Measurements from ENCODE around the gene CALML3. TPM values are rescaled to one million over a fixed set of nuclear protein-coding genes. Genes with fewer than 3 reads are reported as not detected.

CALML3 gene
- total and polyA plus RNA-seq, 12 donors: 0.04 TPM; not detected in 11

DNA sequence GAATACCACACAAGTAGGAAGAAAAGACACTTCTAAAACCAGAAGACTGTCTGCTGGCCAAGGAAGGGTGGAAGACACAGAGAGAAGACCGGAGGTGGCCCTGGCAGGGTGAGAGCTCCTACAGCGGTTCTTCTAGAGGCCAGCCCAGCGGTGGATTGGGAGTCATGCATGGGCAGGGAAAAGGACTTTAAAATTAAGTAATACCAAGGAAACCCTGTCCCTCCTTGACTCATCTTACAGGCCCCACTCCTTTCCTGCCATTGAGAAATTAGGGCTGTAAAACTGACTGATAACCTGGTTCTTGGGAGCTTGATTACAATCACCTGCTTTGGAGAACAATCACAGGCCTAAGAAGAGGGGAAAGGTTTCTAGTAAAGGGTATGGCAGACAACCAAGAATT is 16.1 kb downstream of the CALML3 start:
- ATAC-seq: no peak

DNA sequence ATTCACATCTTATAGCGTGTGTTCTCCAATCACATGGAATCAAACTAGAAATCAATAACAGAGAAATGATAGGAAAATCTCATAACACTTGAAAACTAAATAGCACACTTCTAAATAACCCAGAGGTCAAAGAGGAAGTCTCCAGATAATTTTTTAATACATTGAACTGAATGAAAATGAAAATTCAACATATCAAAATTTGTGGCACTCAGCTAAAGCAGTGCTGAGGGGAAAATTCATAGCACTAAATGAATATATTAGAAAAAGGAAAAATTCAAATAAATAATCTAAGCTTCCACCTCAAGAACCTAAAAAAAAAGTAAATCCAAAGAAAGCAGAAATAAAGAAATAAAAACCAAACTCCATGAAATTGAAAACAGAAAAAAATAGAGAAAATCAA is 17.3 kb downstream of the CALML3 start:
- 95 to 100% methylated on average over 1 of the region's 1 CpG for WGBS, 2 donors
- intact Hi-C loops (cut with DNase I): loop anchor here in 1 of 10 donors (5.0 kb wide), 1 partner anchor 55 kb away; no protein-coding TSS in a partner anchor
- H3K27me3 ChIP-seq: no peaks in the 10 kb centered on the region
- peaks cover 0 to 28% (median 18%) of the 10 kb centered on the region in 9 donors for H3K4me1 ChIP-seq
- ATAC-seq (no peak), DNase-seq (no peak)
- H3K36me3 ChIP-seq: no peaks in the 10 kb centered on the region
- H3K4me3 ChIP-seq: no peak overlapping the region
- TF ChIP-seq, protein P1, sequence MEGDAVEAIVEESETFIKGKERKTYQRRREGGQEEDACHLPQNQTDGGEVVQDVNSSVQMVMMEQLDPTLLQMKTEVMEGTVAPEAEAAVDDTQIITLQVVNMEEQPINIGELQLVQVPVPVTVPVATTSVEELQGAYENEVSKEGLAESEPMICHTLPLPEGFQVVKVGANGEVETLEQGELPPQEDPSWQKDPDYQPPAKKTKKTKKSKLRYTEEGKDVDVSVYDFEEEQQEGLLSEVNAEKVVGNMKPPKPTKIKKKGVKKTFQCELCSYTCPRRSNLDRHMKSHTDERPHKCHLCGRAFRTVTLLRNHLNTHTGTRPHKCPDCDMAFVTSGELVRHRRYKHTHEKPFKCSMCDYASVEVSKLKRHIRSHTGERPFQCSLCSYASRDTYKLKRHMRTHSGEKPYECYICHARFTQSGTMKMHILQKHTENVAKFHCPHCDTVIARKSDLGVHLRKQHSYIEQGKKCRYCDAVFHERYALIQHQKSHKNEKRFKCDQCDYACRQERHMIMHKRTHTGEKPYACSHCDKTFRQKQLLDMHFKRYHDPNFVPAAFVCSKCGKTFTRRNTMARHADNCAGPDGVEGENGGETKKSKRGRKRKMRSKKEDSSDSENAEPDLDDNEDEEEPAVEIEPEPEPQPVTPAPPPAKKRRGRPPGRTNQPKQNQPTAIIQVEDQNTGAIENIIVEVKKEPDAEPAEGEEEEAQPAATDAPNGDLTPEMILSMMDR (IDR thresholded peaks at IDR 0.05): no peak
- H3K9me3 ChIP-seq: peaks cover 0 to 35% (median 13%) of the 10 kb centered on the region in 11 donors
- H3K27ac ChIP-seq: no peak overlapping the region

More for the DNA sequence above, 16.1 kb downstream of the CALML3 start:
- TF ChIP-seq, protein P1 (IDR thresholded peaks at IDR 0.05): no peak
- no peak overlapping the region for H3K27ac ChIP-seq
- 97% methylated on average over 3 of the region's 3 CpGs for WGBS, 2 donors
- intact Hi-C loops (cut with DNase I): loop anchor here in 1 of 10 donors (5.0 kb wide), 1 partner anchor 56 kb away; no protein-coding TSS in a partner anchor
- no peaks in the 10 kb centered on the region for H3K27me3 ChIP-seq
- H3K4me3 ChIP-seq: no peak overlapping the region
- no peak for DNase-seq
- peaks cover 0 to 35% (median 13%) of the 10 kb centered on the region in 11 donors for H3K9me3 ChIP-seq
- no peaks in the 10 kb centered on the region for H3K36me3 ChIP-seq
- peaks cover 0 to 19% (median 10%) of the 10 kb centered on the region in 9 donors for H3K4me1 ChIP-seq

DNA sequence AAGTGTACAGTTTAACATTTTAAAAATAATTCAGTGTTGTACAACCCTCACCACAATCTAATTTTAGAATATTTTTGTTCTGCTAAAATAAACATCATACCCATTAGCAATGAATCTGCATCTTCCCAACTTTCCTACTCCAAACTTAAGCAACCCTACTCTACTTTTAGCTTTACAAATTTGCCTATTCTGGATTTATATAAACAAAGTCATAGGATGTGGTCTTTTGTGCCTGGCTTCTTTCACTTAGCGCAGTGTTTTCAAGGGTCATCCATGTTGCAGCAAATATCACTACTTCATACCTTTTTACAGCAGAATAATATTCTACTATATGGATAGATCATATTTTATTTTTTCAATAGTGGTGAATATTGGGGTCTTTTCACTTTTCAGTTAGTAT is 18.9 kb downstream of the CALML3 start:
- ATAC-seq (no peak), DNase-seq (no peak)
- no peaks in the 10 kb centered on the region for H3K27me3 ChIP-seq
- H3K36me3 ChIP-seq: no peaks in the 10 kb centered on the region
- intact Hi-C loops (cut with DNase I): loop anchor here in 1 of 10 donors (5.0 kb wide), 1 partner anchor 54 kb away; no protein-coding TSS in a partner anchor
- TF ChIP-seq, protein P1 (IDR thresholded peaks at IDR 0.05): no peak
- no peak overlapping the region for H3K27ac ChIP-seq
- 97 to 100% methylated on average over 1 of the region's 1 CpG for WGBS, 2 donors
- no peak overlapping the region for H3K4me3 ChIP-seq
- H3K9me3 ChIP-seq: peaks cover 0 to 35% (median 13%) of the 10 kb centered on the region in 11 donors
- H3K4me1 ChIP-seq: peaks cover 3 to 39% (median 33%) of the 10 kb centered on the region in 9 donors

DNA sequence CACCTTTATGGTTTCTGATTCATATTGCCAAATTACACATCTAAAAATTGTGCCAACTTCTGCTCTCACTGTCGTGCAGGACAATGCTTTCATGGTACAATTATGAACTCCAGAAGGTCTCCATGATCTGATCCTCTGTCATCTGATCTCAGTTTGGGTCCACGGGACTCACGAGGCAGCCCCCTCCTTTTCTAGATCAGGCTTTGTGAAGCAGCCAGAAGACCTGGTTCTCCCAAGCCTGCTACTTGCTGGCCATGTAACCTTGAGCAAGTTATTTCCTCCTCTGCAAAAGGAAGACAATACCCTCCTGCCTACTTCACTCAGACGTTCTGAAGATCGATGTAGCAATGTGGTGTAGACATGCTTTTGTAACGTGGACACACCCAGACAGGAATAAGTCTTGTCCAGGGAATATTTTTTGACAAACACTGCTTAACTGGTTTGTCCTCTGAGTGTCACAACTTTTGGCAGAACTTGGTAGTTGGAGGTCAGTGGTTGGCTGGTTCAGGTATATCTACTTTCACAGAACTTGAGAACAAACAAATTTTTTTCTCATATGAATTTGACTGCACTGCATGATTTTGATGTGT is 19.6 kb downstream of the CALML3 start:
- no peak for ATAC-seq

More for the DNA sequence above, 19.6 kb downstream of the CALML3 start:
- no peak for DNase-seq
- WGBS, 2 donors: 86 to 92% methylated on average over 6 of the region's 6 CpGs
- H3K9me3 ChIP-seq: peaks cover 0 to 35% (median 13%) of the 10 kb centered on the region in 11 donors
- no peak overlapping the region for H3K27ac ChIP-seq
- TF ChIP-seq, protein P1 (IDR thresholded peaks at IDR 0.05): no peak
- H3K4me3 ChIP-seq: no peak overlapping the region
- H3K27me3 ChIP-seq: no peaks in the 10 kb centered on the region
- peaks cover 3 to 45% (median 36%) of the 10 kb centered on the region in 9 donors for H3K4me1 ChIP-seq
- intact Hi-C loops (cut with DNase I): loop anchor here in 1 of 10 donors (5.0 kb wide), 1 partner anchor 53 kb away; no protein-coding TSS in a partner anchor
- no peaks in the 10 kb centered on the region for H3K36me3 ChIP-seq

Data from heart right ventricle (tissue), 16 donors.